Mammary epithelial cell (primary cell): ENCODE results near the gene PCF11.

Experiments used
- EZH2 ChIP-seq: IDR thresholded peaks from 2 replicates; pipeline ENCODE4 v1.6.1; 2012; ENCODE audit warnings: low read length, inconsistent platforms, borderline replicate concordance
- TF ChIP-seq, protein P1 (sequence below), 2 donors: IDR thresholded peaks in 1 of 2; conservative IDR thresholded peaks in 1 of 2; 2 replicates each; pipeline ENCODE4 v1.5.1; 2011 to 2012; ENCODE audit warnings: inconsistent platforms in 2 of 2, low read length in 2 of 2, mild to moderate bottlenecking in 2 of 2, control low read depth in 1 of 2, low read depth in 1 of 2; ENCODE audit not compliant: insufficient read depth in 1 of 2; ENCODE audit errors: extremely low read depth in 1 of 2

DNA sequence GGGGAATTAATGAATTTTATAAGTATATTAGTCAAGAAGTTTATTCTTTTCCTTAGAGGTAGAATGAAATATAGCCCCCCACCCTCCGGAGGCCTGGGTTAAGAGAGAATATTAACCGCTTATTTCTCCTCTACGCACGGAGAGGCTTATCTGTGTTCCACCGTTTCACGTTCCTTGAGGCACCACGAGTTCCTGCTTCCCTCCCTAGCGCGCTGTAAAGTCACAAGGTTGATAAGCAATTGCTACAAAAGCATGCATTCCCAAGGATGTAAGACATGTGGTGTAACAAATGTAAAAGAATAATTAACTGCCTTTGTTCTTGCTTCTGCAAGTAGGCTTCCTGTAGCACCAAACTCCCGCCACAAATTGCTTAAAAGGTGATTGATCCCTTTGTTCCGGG is 35.1 kb downstream of the PCF11 start:
- TF ChIP-seq, protein P1, sequence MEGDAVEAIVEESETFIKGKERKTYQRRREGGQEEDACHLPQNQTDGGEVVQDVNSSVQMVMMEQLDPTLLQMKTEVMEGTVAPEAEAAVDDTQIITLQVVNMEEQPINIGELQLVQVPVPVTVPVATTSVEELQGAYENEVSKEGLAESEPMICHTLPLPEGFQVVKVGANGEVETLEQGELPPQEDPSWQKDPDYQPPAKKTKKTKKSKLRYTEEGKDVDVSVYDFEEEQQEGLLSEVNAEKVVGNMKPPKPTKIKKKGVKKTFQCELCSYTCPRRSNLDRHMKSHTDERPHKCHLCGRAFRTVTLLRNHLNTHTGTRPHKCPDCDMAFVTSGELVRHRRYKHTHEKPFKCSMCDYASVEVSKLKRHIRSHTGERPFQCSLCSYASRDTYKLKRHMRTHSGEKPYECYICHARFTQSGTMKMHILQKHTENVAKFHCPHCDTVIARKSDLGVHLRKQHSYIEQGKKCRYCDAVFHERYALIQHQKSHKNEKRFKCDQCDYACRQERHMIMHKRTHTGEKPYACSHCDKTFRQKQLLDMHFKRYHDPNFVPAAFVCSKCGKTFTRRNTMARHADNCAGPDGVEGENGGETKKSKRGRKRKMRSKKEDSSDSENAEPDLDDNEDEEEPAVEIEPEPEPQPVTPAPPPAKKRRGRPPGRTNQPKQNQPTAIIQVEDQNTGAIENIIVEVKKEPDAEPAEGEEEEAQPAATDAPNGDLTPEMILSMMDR (conservative IDR thresholded peaks at IDR 0.05 in 1 of 2, IDR thresholded peaks at IDR 0.05 in 1 of 2; ENCODE audit: extremely low read depth in 1 of 2, insufficient read depth in 1 of 2, low read depth in 1 of 2, low read length in 2 of 2) = no peak
- no peak for TF ChIP-seq EZH2
